Measurements from ENCODE around the gene HOXA11.

The HOXA11 gene

GRCh38 chr7:27205325-27206280 lies 20.6 kb upstream of the HOXA11 start:
- Histone ChIP-seq H3K4me3 (ENCODE audit: insufficient read depth, low read depth, low read length) (no peak overlapping the region), H3K27ac (ENCODE audit: insufficient read depth, low read depth, low read length, poor library complexity, severe bottlenecking) (no peak overlapping the region), H3K9me3 (ENCODE audit: control insufficient read depth, low read length) (no peaks in the 10 kb centered on the region), H3K27me3 (ENCODE audit: control insufficient read depth, insufficient read depth, low read length, poor library complexity, severe bottlenecking) (peaks cover 100% of the 10 kb centered on the region), H3K4me1 (ENCODE audit: control insufficient read depth, insufficient read depth, low read length) (peaks cover 2% of the 10 kb centered on the region), H3K36me3 (ENCODE audit: control insufficient read depth, insufficient read depth, low read length) (no peaks in the 10 kb centered on the region)
- 2 to 3% methylated on average over 52 of the region's 52 CpGs for WGBS, 2 experiments

- 2% methylated on average over 41 of the region's 41 CpGs for WGBS, 2 experiments
- Histone ChIP-seq H3K36me3 (ENCODE audit: control insufficient read depth, insufficient read depth, low read length) (no peaks in the 10 kb centered on the region), H3K27me3 (ENCODE audit: control insufficient read depth, insufficient read depth, low read length, poor library complexity, severe bottlenecking) (peaks cover 100% of the 10 kb centered on the region), H3K4me3 (ENCODE audit: insufficient read depth, low read depth, low read length) (no peak overlapping the region), H3K4me1 (ENCODE audit: control insufficient read depth, insufficient read depth, low read length) (peaks cover 2% of the 10 kb centered on the region), H3K27ac (ENCODE audit: insufficient read depth, low read depth, low read length, poor library complexity, severe bottlenecking) (no peak overlapping the region), H3K9me3 (ENCODE audit: control insufficient read depth, low read length) (no peaks in the 10 kb centered on the region)
Measured at GRCh38 chr7:27204851-27205322, 19.9 kb upstream of the HOXA11 start.

- Histone ChIP-seq H3K4me1 (ENCODE audit: control insufficient read depth, insufficient read depth, low read length) (peaks cover 2% of the 10 kb centered on the region), H3K27ac (ENCODE audit: insufficient read depth, low read depth, low read length, poor library complexity, severe bottlenecking) (no peak overlapping the region), H3K9me3 (ENCODE audit: control insufficient read depth, low read length) (no peaks in the 10 kb centered on the region), H3K4me3 (ENCODE audit: insufficient read depth, low read depth, low read length) (no peak overlapping the region), H3K27me3 (ENCODE audit: control insufficient read depth, insufficient read depth, low read length, poor library complexity, severe bottlenecking) (peaks cover 99% of the 10 kb centered on the region), H3K36me3 (ENCODE audit: control insufficient read depth, insufficient read depth, low read length) (no peaks in the 10 kb centered on the region)
- 14 to 21% methylated on average over 4 of the region's 4 CpGs for WGBS, 2 experiments
Measured at GRCh38 chr7:27203964-27204594, 19.0 kb upstream of the HOXA11 start.

GRCh38 chr7:27203365-27203953 lies 18.4 kb upstream of the HOXA11 start:
- Histone ChIP-seq H3K27ac (ENCODE audit: insufficient read depth, low read depth, low read length, poor library complexity, severe bottlenecking) (no peak overlapping the region), H3K36me3 (ENCODE audit: control insufficient read depth, insufficient read depth, low read length) (no peaks in the 10 kb centered on the region), H3K4me1 (ENCODE audit: control insufficient read depth, insufficient read depth, low read length) (peaks cover 2% of the 10 kb centered on the region), H3K9me3 (ENCODE audit: control insufficient read depth, low read length) (no peaks in the 10 kb centered on the region), H3K27me3 (ENCODE audit: control insufficient read depth, insufficient read depth, low read length, poor library complexity, severe bottlenecking) (peaks cover 99% of the 10 kb centered on the region), H3K4me3 (ENCODE audit: insufficient read depth, low read depth, low read length) (no peak overlapping the region)
- WGBS, 2 experiments = 17 to 20% methylated on average over 10 of the region's 10 CpGs

GRCh38 chr7:27202862-27203134 lies 17.8 kb upstream of the HOXA11 start:
- Histone ChIP-seq H3K36me3 (ENCODE audit: control insufficient read depth, insufficient read depth, low read length) (no peaks in the 10 kb centered on the region), H3K27ac (ENCODE audit: insufficient read depth, low read depth, low read length, poor library complexity, severe bottlenecking) (no peak overlapping the region), H3K4me1 (ENCODE audit: control insufficient read depth, insufficient read depth, low read length) (no peaks in the 10 kb centered on the region), H3K9me3 (ENCODE audit: control insufficient read depth, low read length) (no peaks in the 10 kb centered on the region), H3K27me3 (ENCODE audit: control insufficient read depth, insufficient read depth, low read length, poor library complexity, severe bottlenecking) (peaks cover 99% of the 10 kb centered on the region), H3K4me3 (ENCODE audit: insufficient read depth, low read depth, low read length) (no peak overlapping the region)
- WGBS, 2 experiments = 14 to 20% methylated on average over 3 of the region's 3 CpGs

- no peak overlapping the region for H3K27ac ChIP-seq (ENCODE audit: insufficient read depth, low read depth, low read length, poor library complexity, severe bottlenecking)
- 8 to 9% methylated on average over 30 of the region's 30 CpGs for WGBS, 2 experiments
Measured at GRCh38 chr7:27202018-27202861, 17.2 kb upstream of the HOXA11 start.

GRCh38 chr7:27201580-27202017 lies 16.6 kb upstream of the HOXA11 start:
- peaks cover 99% of the 10 kb centered on the region for H3K27me3 ChIP-seq (ENCODE audit: control insufficient read depth, insufficient read depth, low read length, poor library complexity, severe bottlenecking)
- no peaks in the 10 kb centered on the region for H3K9me3 ChIP-seq (ENCODE audit: control insufficient read depth, low read length)
- H3K36me3 ChIP-seq (ENCODE audit: control insufficient read depth, insufficient read depth, low read length) = no peaks in the 10 kb centered on the region
- H3K4me1 ChIP-seq (ENCODE audit: control insufficient read depth, insufficient read depth, low read length) = no peaks in the 10 kb centered on the region
- H3K4me3 ChIP-seq (ENCODE audit: insufficient read depth, low read depth, low read length) = no peak overlapping the region
- no peak overlapping the region for H3K27ac ChIP-seq (ENCODE audit: insufficient read depth, low read depth, low read length, poor library complexity, severe bottlenecking)
- WGBS, 2 experiments = 14 to 22% methylated on average over 4 of the region's 4 CpGs

More at GRCh38 chr7:27202018-27202861, 17.2 kb upstream of the HOXA11 start:
- Histone ChIP-seq H3K27me3 (ENCODE audit: control insufficient read depth, insufficient read depth, low read length, poor library complexity, severe bottlenecking) (peaks cover 99% of the 10 kb centered on the region), H3K9me3 (ENCODE audit: control insufficient read depth, low read length) (no peaks in the 10 kb centered on the region), H3K36me3 (ENCODE audit: control insufficient read depth, insufficient read depth, low read length) (no peaks in the 10 kb centered on the region), H3K4me3 (ENCODE audit: insufficient read depth, low read depth, low read length) (no peak overlapping the region), H3K4me1 (ENCODE audit: control insufficient read depth, insufficient read depth, low read length) (no peaks in the 10 kb centered on the region)

GRCh38 chr7:27200761-27201579 lies 15.9 kb upstream of the HOXA11 start:
- Histone ChIP-seq H3K9me3 (ENCODE audit: control insufficient read depth, low read length) (no peaks in the 10 kb centered on the region), H3K4me3 (ENCODE audit: insufficient read depth, low read depth, low read length) (no peak overlapping the region), H3K27me3 (ENCODE audit: control insufficient read depth, insufficient read depth, low read length, poor library complexity, severe bottlenecking) (peaks cover 99% of the 10 kb centered on the region), H3K4me1 (ENCODE audit: control insufficient read depth, insufficient read depth, low read length) (no peaks in the 10 kb centered on the region), H3K36me3 (ENCODE audit: control insufficient read depth, insufficient read depth, low read length) (no peaks in the 10 kb centered on the region), H3K27ac (ENCODE audit: insufficient read depth, low read depth, low read length, poor library complexity, severe bottlenecking) (no peak overlapping the region)
- 9 to 11% methylated on average over 14 of the region's 14 CpGs for WGBS, 2 experiments
